Colon (tissue), 2 donors: Measurements from ENCODE around the gene SNAI3.

Experiments
- FAIRE-seq: peaks from 2 replicates; lab custom pipeline; 2012; peaks lifted over from hg19 to GRCh38; lab: Jason Lieb, UNC
- donor health status: control.
- donor health status: control.

The SNAI3 gene

GRCh38 chr16:88691129-88691813 lies 5.0 kb upstream of the SNAI3 start:
- no peak for FAIRE-seq

- FAIRE-seq: no peak
Observed at GRCh38 chr16:88690341-88691128, 4.2 kb upstream of the SNAI3 start.

- no peak for FAIRE-seq
Observed at GRCh38 chr16:88688013-88688778, 1.9 kb upstream of the SNAI3 start.

- FAIRE-seq: no peak
Observed at GRCh38 chr16:88687676-88688012, 1.3 kb upstream of the SNAI3 start.

DNA sequence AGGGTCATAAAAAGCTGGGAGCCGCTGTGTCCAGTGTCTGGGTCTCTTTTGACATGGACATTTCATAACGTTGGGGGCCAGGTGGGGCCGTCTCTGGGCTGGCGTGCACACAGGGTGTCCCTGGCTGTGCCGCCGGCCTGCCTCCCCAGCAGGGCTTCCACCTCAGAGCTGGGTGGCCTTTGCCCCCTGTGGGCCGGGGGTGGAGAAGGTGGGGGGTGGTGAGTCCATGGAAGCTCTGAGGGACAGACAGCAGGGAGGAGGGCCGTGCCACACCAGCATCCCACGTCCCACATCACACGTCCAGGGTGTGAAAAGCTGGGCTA lies 908 bp upstream of the SNAI3 start:
- FAIRE-seq: no peak

DNA sequence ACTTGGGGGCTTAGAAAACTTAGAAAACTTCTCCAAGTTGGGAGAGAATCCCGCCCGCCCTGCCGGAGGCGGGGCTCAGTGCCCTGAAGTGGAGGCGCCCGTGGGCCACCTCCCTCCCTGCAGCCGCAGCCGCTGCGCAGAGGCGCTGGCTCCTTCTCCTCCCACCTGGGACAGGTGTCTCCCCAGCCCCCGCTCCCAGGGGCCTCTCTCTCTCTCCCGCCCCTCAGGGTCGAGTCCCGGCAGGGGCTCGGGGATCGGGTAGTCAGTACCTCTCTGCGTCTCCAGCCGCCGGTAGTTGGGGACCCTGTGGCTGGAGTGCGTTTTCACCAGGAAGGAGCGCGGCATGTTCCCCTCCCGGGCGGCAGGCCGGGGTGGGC lies 257 bp downstream of the SNAI3 start:
- FAIRE-seq: no peak

GRCh38 chr16:88685156-88686061 lies 898 bp downstream of the SNAI3 start:
- FAIRE-seq: no peak

GRCh38 chr16:88684569-88685155 lies 1.6 kb downstream of the SNAI3 start:
- FAIRE-seq: no peak

DNA sequence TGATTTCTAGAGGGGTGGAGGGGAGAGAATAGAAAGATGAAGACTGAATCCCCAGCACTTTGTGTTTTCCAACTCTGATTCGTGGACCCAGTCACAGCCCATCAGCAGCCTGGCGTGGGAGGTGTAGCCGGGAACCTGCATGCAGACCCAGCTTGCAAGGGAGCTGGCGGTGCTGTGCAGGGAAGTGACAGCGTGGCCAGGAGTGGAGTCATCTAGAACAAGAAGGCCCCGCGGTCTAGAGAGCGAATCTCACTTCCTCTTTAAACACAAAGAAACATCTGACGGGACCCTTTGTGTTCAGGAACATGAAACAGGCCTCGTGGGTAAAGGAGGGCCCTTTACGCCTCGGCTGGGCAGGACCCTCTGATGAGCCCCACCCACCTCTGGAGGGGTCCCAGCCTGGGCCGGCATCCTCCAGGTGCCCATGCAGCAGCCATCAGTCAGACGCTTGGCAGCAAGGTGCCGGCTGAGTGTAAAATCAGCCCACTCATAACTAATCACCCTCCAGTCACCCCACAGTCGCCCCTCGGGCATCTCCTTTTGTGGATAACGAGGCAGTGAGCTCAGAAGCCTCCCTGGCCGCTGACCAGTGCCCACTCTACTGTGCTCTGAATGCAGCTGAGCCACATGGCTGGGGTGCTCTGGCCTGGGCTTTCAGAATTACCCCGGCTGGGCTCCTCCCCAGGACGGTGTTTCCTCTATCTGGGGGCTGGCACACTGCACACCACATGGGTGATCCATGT lies 4.4 kb downstream of the SNAI3 start:
- FAIRE-seq: no peak

DNA sequence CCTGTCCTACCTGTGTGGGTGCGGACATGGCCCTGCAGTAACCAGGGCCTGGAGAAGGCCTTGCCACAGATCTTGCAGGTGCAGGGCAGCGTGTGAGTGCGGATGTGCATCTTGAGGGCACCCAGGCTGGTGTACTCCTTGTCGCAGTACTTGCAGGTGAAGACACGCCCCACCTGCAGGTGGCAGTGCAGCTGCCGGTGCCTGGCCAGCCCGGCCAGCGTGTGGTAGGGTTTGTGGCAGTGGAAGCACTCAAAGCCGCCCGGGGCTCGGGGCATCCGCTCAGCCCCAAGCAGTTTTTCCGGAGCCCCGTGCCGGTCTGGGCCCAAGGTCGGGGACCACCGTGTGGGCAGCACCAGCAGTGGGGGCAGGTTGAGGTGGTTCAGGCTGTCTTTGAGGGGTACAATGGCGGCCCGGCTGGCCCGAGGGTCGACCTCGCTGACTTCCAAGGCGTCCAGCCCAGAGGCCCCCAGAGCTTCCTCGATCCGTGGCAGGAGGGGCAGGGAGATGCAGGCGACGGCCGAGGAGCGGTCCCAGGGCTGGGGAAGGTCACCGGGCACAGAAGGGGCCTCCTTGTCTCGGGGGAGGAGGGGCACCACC lies 5.1 kb downstream of the SNAI3 start:
- FAIRE-seq: no peak

DNA sequence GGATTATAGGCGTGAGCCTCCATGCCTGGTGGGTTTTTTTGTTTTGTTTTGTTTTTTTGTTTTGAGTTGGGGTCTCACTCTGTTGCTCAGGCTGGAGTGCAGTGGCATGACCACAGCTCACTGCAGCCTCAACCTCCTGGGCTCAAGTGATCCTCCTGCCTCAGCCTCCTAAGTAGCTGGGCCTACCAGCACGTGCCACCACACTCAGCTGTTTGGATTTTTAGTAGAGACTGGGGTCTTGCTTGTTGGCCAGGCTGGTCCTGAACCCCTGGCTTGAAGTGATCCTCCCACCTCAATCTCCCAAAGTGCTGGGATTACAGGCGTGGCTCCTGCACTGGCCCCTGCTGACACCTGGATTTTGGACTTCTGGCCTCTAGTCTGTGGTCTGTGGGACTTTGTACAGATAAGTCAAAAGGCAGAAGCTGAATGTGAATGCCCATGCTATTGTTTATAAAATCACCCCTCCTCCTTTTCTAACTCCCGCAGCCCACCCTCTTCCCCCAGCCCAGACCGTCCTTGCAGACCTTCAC lies 5.7 kb downstream of the SNAI3 start:
- no peak for FAIRE-seq

DNA sequence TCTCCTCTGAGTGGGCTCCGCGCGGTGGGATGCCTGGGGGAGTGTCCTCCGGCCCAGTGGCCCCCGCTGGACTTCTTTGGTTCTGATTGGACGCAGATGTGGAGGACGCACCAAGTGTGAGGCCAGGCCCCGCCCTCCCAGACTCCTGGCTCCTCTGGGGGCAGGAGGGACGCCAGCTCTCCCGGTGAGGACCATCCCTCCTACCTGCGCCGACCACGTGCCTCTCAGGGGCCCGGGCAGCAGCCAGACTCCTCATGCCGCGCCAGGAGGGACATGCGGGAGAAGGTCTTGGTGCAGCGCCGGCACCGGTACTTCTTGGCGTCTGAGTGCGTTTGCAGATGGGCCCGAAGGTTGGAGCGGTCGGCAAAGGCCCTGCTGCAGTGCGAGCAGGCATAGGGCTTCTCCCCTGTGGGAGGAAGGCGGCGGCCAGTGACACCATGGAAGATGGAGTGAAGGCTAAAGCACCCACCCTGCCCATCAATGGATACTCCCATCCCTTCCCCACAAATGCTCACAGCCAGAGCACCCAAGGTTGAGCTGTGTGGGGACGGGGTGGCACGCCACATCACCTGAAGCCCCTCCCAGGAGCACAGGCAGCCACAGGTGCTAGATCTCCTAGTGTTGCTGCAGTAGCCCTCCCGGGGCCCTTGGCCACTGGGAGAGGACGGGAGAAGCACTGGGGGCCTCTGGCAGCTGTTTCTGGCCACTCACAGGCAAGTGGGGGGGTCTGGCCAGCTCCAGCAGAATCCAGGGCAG lies 7.9 kb downstream of the SNAI3 start:
- FAIRE-seq: no peak

DNA sequence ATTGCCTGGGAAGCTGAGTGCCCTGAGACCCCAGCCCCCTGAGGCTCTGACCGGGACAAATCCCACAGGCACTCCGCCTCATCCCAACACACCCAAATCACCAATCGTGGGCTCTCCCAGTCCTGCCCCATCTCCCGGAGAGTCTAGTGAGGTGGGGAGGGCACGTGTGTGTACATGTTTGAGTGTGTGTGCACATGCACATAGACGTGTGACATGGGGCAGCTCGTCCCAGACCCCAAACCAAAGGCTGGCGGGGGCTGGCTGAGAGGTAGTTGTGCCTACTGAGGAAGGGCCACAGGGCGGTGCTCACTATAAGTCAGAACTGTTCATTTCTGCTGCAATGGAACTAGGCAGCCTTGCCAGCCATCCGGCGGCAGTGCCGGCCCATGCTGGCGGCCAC lies 8.6 kb downstream of the SNAI3 start:
- FAIRE-seq: no peak

- FAIRE-seq: no peak
Observed at GRCh38 chr16:88676502-88677242, 9.6 kb downstream of the SNAI3 start.

- no peak for FAIRE-seq
Observed at GRCh38 chr16:88673716-88674379, 12.5 kb downstream of the SNAI3 start.

DNA sequence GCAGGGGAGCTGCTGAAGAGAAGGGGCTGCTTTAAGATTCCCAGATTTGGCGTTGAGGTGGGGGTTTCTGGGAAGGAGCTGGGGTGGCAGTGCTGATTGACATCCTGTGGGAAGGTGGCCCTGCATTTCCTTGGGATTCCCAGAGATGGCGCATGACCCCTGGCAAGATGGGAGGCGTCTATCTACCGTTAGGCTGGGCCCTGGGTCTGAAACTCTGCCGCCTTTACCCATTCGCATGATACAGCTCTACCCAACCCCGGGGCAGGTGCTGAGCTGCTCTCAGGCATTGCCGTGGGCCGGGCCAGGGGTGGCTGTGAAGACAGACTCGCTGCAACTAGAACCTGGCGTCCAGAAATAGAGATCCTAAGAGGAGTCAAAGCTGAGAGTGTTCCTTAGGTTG lies 13.5 kb downstream of the SNAI3 start:
- FAIRE-seq: no peak

GRCh38 chr16:88671806-88672205 lies 14.5 kb downstream of the SNAI3 start:
- no peak for FAIRE-seq

DNA sequence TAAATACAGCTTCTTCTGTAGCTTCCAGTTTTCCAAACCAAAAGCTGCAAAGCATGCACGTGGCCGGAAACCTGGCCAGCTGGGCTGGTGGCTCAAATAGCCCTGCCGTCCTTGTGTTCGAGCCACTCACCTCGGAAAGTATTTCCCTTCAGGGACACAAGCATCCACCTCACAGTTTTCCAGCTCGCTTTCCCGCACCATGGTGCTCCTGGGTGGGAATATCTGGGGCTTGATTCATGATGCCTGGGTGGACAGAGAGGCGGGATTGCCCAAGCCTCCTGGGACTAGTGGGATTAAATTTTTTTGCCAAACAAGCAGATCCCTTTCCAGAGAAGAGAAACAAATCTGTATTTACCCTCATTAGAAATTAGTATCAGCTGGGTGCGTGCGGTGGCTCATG lies 16.3 kb downstream of the SNAI3 start:
- no peak for FAIRE-seq
